ENCODE results near the gene FAM131A.
"Not testable (repeated sequence)": the region's sequence is repeated elsewhere in the genome, so short reads cannot be mapped to it uniquely, and the experiment has no call there.

FAM131A gene

GRCh38 chr3:184335661-184336546, 1.5 kb upstream of the FAM131A start:
- no peaks in the 10 kb centered on the region for H3K9me3 ChIP-seq (ENCODE audit: control insufficient read depth, low read length)
- peaks cover 27% of the 10 kb centered on the region for H3K4me1 ChIP-seq (ENCODE audit: control insufficient read depth, insufficient read depth, low read length)
- H3K4me3 ChIP-seq (ENCODE audit: low read length), result peak overlapping the region; percentile 48
- peaks cover 18% of the 10 kb centered on the region for H3K36me3 ChIP-seq (ENCODE audit: control insufficient read depth, insufficient read depth, low read length)
- H3K9ac ChIP-seq (ENCODE audit: low read length), result peak overlapping the region; percentile 71
- H3K27me3 ChIP-seq (ENCODE audit: control insufficient read depth, insufficient read depth, low read length), result no peaks in the 10 kb centered on the region

- peaks cover 10% of the 10 kb centered on the region for H3K36me3 ChIP-seq (ENCODE audit: control insufficient read depth, insufficient read depth, low read length)
- H3K9me3 ChIP-seq (ENCODE audit: control insufficient read depth, low read length), result no peaks in the 10 kb centered on the region
- peak overlapping the region; percentile 71 for H3K9ac ChIP-seq (ENCODE audit: low read length)
- H3K4me3 ChIP-seq (ENCODE audit: low read length), result peak overlapping the region; percentile 48
- peaks cover 36% of the 10 kb centered on the region for H3K4me1 ChIP-seq (ENCODE audit: control insufficient read depth, insufficient read depth, low read length)
- no peaks in the 10 kb centered on the region for H3K27me3 ChIP-seq (ENCODE audit: control insufficient read depth, insufficient read depth, low read length)
Observed at GRCh38 chr3:184336547-184337398, 627 bp upstream of the FAM131A start.

GRCh38 chr3:184337981-184338380, 581 bp downstream of the FAM131A start:
- Histone ChIP-seq H3K27me3 (ENCODE audit: control insufficient read depth, insufficient read depth, low read length) (no peaks in the 10 kb centered on the region), H3K9ac (ENCODE audit: low read length) (peak overlapping the region; percentile 17), H3K9me3 (ENCODE audit: control insufficient read depth, low read length) (no peaks in the 10 kb centered on the region), H3K4me3 (ENCODE audit: low read length) (no peak overlapping the region), H3K4me1 (ENCODE audit: control insufficient read depth, insufficient read depth, low read length) (peaks cover 44% of the 10 kb centered on the region), H3K36me3 (ENCODE audit: control insufficient read depth, insufficient read depth, low read length) (peaks cover 7% of the 10 kb centered on the region)

- H3K9ac ChIP-seq (ENCODE audit: low read length), result no peak overlapping the region
- no peak overlapping the region for H3K4me3 ChIP-seq (ENCODE audit: low read length)
- H3K4me1 ChIP-seq (ENCODE audit: control insufficient read depth, insufficient read depth, low read length), result peaks cover 44% of the 10 kb centered on the region
- H3K9me3 ChIP-seq (ENCODE audit: control insufficient read depth, low read length), result no peaks in the 10 kb centered on the region
- peaks cover 7% of the 10 kb centered on the region for H3K36me3 ChIP-seq (ENCODE audit: control insufficient read depth, insufficient read depth, low read length)
- H3K27me3 ChIP-seq (ENCODE audit: control insufficient read depth, insufficient read depth, low read length), result no peaks in the 10 kb centered on the region
Observed at GRCh38 chr3:184338511-184338945, 1.1 kb downstream of the FAM131A start.

GRCh38 chr3:184339001-184339400, 1.6 kb downstream of the FAM131A start:
- Histone ChIP-seq H3K9ac (ENCODE audit: low read length) (no peak overlapping the region), H3K9me3 (ENCODE audit: control insufficient read depth, low read length) (no peaks in the 10 kb centered on the region), H3K4me3 (ENCODE audit: low read length) (no peak overlapping the region), H3K4me1 (ENCODE audit: control insufficient read depth, insufficient read depth, low read length) (peaks cover 44% of the 10 kb centered on the region), H3K36me3 (ENCODE audit: control insufficient read depth, insufficient read depth, low read length) (peaks cover 4% of the 10 kb centered on the region), H3K27me3 (ENCODE audit: control insufficient read depth, insufficient read depth, low read length) (no peaks in the 10 kb centered on the region)

GRCh38 chr3:184339451-184340135, 2.2 kb downstream of the FAM131A start:
- not testable (repeated sequence) for H3K9me3 ChIP-seq (ENCODE audit: control insufficient read depth, low read length); H3K36me3 ChIP-seq (ENCODE audit: control insufficient read depth, insufficient read depth, low read length); H3K4me3 ChIP-seq (ENCODE audit: low read length); H3K9ac ChIP-seq (ENCODE audit: low read length); H3K27me3 ChIP-seq (ENCODE audit: control insufficient read depth, insufficient read depth, low read length)
- H3K4me1 ChIP-seq (ENCODE audit: control insufficient read depth, insufficient read depth, low read length), result peaks cover 44% of the 10 kb centered on the region

GRCh38 chr3:184341925-184342324, 4.5 kb downstream of the FAM131A start:
- H3K9ac ChIP-seq (ENCODE audit: low read length), result no peak overlapping the region
- H3K4me3 ChIP-seq (ENCODE audit: low read length), result no peak overlapping the region
- H3K9me3 ChIP-seq (ENCODE audit: control insufficient read depth, low read length), result no peaks in the 10 kb centered on the region
- no peaks in the 10 kb centered on the region for H3K27me3 ChIP-seq (ENCODE audit: control insufficient read depth, insufficient read depth, low read length)
- H3K4me1 ChIP-seq (ENCODE audit: control insufficient read depth, insufficient read depth, low read length), result peaks cover 43% of the 10 kb centered on the region
- H3K36me3 ChIP-seq (ENCODE audit: control insufficient read depth, insufficient read depth, low read length), result no peaks in the 10 kb centered on the region

GRCh38 chr3:184343200-184343876, 5.9 kb downstream of the FAM131A start:
- Histone ChIP-seq H3K4me1 (ENCODE audit: control insufficient read depth, insufficient read depth, low read length) (peaks cover 32% of the 10 kb centered on the region), H3K27me3 (ENCODE audit: control insufficient read depth, insufficient read depth, low read length) (no peaks in the 10 kb centered on the region), H3K9ac (ENCODE audit: low read length) (no peak overlapping the region), H3K36me3 (ENCODE audit: control insufficient read depth, insufficient read depth, low read length) (no peaks in the 10 kb centered on the region), H3K9me3 (ENCODE audit: control insufficient read depth, low read length) (no peaks in the 10 kb centered on the region), H3K4me3 (ENCODE audit: low read length) (no peak overlapping the region)

GRCh38 chr3:184344579-184345316, 7.3 kb downstream of the FAM131A start:
- Histone ChIP-seq H3K4me3 (ENCODE audit: low read length) (no peak overlapping the region), H3K36me3 (ENCODE audit: control insufficient read depth, insufficient read depth, low read length) (no peaks in the 10 kb centered on the region), H3K27me3 (ENCODE audit: control insufficient read depth, insufficient read depth, low read length) (no peaks in the 10 kb centered on the region), H3K4me1 (ENCODE audit: control insufficient read depth, insufficient read depth, low read length) (peaks cover 34% of the 10 kb centered on the region), H3K9me3 (ENCODE audit: control insufficient read depth, low read length) (no peaks in the 10 kb centered on the region), H3K9ac (ENCODE audit: low read length) (no peak overlapping the region)

- Histone ChIP-seq H3K27me3 (ENCODE audit: control insufficient read depth, insufficient read depth, low read length) (no peaks in the 10 kb centered on the region), H3K36me3 (ENCODE audit: control insufficient read depth, insufficient read depth, low read length) (no peaks in the 10 kb centered on the region), H3K9me3 (ENCODE audit: control insufficient read depth, low read length) (no peaks in the 10 kb centered on the region), H3K9ac (ENCODE audit: low read length) (no peak overlapping the region), H3K4me3 (ENCODE audit: low read length) (no peak overlapping the region), H3K4me1 (ENCODE audit: control insufficient read depth, insufficient read depth, low read length) (peaks cover 37% of the 10 kb centered on the region)
Observed at GRCh38 chr3:184345317-184346144, 8.1 kb downstream of the FAM131A start.

Data from mucosa of stomach (tissue), 1 donor.